GM12801 (cell line): ENCODE measurements around the gene CLTCL1.

Experiments
- TF ChIP-seq, protein P1 (sequence below): IDR thresholded peaks from one replicate; pipeline ENCODE4 v1.5.1; 2011; ENCODE audit warnings: control low read depth; ENCODE audit not compliant: insufficient read length; ENCODE audit errors: extremely low read depth

Gene CLTCL1

GRCh38 chr22:19291580-19292457, at the start of gene CLTCL1:
TSS of gene CLTCL1 (minus strand) at chr22:19291719. CDS start at chr22:19291641, 78 bp downstream.
- TF ChIP-seq, protein P1, sequence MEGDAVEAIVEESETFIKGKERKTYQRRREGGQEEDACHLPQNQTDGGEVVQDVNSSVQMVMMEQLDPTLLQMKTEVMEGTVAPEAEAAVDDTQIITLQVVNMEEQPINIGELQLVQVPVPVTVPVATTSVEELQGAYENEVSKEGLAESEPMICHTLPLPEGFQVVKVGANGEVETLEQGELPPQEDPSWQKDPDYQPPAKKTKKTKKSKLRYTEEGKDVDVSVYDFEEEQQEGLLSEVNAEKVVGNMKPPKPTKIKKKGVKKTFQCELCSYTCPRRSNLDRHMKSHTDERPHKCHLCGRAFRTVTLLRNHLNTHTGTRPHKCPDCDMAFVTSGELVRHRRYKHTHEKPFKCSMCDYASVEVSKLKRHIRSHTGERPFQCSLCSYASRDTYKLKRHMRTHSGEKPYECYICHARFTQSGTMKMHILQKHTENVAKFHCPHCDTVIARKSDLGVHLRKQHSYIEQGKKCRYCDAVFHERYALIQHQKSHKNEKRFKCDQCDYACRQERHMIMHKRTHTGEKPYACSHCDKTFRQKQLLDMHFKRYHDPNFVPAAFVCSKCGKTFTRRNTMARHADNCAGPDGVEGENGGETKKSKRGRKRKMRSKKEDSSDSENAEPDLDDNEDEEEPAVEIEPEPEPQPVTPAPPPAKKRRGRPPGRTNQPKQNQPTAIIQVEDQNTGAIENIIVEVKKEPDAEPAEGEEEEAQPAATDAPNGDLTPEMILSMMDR: no peak

DNA sequence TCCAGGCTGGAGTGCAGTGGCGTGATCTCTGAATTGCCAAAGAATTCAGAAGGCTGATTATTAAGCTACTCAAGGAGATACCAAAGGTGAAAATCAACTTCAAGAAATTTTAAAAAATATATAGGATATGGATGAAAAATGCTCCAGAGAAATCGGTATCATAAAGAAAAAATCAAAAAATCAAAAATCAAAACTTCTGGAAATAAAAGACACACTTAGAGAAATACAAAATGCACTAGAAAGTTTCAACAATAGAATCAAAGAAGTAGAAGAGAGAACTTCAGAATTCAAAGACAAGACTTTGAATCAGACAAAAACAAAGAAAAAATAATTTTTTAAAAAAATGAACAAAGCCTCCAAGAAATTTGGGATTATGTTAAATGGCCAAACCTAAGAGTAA, 45.6 kb upstream of the CLTCL1 start:
- TF ChIP-seq, protein P1: no peak

DNA sequence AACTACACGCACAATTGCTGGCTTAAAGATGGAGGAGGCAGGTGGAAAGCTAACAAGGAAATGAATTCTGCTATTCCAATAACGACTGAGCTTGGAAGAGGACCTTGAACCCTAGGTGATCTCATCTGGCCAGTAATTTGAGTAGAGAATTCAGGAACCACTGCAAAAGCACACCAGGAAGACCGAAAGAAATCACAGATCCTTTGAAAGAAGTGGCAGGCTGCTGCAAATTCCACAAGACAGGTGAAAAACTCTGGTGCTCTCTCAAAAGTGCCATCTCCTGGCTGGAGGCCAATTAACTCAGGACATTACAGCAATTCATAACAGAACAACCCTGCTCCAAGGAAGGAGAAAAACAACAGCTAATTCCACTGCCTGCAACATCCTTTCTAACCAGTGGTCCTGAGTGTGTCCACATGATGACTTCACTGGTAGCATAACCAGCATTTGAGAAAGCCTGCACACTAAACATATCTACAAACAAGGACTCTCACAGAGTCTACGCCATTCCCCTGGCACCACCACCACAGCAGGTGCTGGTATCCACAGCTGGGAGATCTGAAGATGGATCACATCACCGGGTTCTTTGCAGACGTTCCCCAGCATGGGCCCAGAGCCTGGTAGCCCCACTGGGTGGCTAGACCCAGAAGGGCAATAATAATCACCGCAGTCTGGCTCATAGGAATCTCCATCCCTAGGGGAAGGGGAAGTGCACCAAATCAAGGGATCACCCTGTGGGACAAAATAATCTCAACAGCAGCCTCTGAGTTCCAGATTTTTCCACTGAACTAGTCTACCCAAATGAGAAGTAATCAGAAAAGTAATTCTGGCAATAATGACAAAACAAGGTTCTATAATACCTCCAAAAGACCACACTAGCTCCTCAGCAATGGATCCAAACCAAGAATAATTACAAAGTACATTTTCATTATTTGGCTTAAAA, 44.9 kb upstream of the CLTCL1 start:
- TF ChIP-seq, protein P1: no peak

- TF ChIP-seq, protein P1: no peak
Observed at GRCh38 chr22:19331975-19332374, 40.5 kb upstream of the CLTCL1 start.

GRCh38 chr22:19331474-19331873, 40.0 kb upstream of the CLTCL1 start:
- TF ChIP-seq, protein P1: no peak

- TF ChIP-seq, protein P1: no peak
Observed at GRCh38 chr22:19330865-19331418, 39.4 kb upstream of the CLTCL1 start.

GRCh38 chr22:19329454-19329853, 37.9 kb upstream of the CLTCL1 start:
- TF ChIP-seq, protein P1: no peak
